Epithelial cell of esophagus (primary cell): ENCODE results near the gene RTP1.

ENCODE experiments used
- DNase-seq: peaks from one replicate; pipeline ENCODE4 v3.0.0; 2010; ENCODE audit warnings: low read depth
- H3K4me3 ChIP-seq: 2 replicates; pipeline ENCODE4 v1.5.1; 2011; ENCODE audit warnings: mild to moderate bottlenecking, low read length, control low read depth
- CTCF ChIP-seq: IDR thresholded peaks from 2 replicates; pipeline ENCODE4 v1.5.1; 2011; ENCODE audit warnings: low read depth, mild to moderate bottlenecking, low read length, control low read depth, inconsistent platforms; ENCODE audit not compliant: insufficient read depth; ENCODE audit errors: missing control alignments

The RTP1 gene

GRCh38 chr3:187222801-187223200, 25.5 kb downstream of the RTP1 start:
- no peak for DNase-seq
- TF ChIP-seq CTCF: no peak
- no peak overlapping the region for H3K4me3 ChIP-seq

- DNase-seq: peak; percentile 74
- no peak overlapping the region for H3K4me3 ChIP-seq
- TF ChIP-seq CTCF: peak; percentile 7
Measured at GRCh38 chr3:187223799-187224198, 26.5 kb downstream of the RTP1 start.

GRCh38 chr3:187227658-187228258, 30.5 kb downstream of the RTP1 start:
- no peak overlapping the region for H3K4me3 ChIP-seq
- peak; percentile 31 for DNase-seq
- no peak for TF ChIP-seq CTCF

GRCh38 chr3:187228740-187229139, 31.5 kb downstream of the RTP1 start:
- TF ChIP-seq CTCF: no peak
- no peak overlapping the region for H3K4me3 ChIP-seq
- DNase-seq: no peak

- H3K4me3 ChIP-seq: no peak overlapping the region
- DNase-seq: no peak
- TF ChIP-seq CTCF: no peak
Measured at GRCh38 chr3:187230011-187230410, 32.7 kb downstream of the RTP1 start.

- no peak overlapping the region for H3K4me3 ChIP-seq
- TF ChIP-seq CTCF: no peak
- DNase-seq: no peak
Measured at GRCh38 chr3:187236962-187237361, 39.7 kb downstream of the RTP1 start.

- no peak for DNase-seq
Measured at GRCh38 chr3:187237741-187238140, 40.5 kb downstream of the RTP1 start.

More at GRCh38 chr3:187237741-187238140, 40.5 kb downstream of the RTP1 start:
- no peak overlapping the region for H3K4me3 ChIP-seq
- no peak for TF ChIP-seq CTCF
